ENCODE data around the gene PRR14L.
"Not testable (repeated sequence)": the region's sequence is repeated elsewhere in the genome, so short reads cannot be mapped to it uniquely, and the experiment has no call there.

The PRR14L gene

GRCh38 chr22:31749636-31750364, at the start of gene PRR14L:
Gene PRR14L (minus strand): TSS chr22:31750132. CDS start chr22:31738860, 11,272 bp downstream.
- DNase-seq (ENCODE audit: low spot score) = peak; percentile 94

GRCh38 chr22:31799358-31799757, 49.4 kb upstream of the PRR14L start:
- not testable (repeated sequence) for DNase-seq (ENCODE audit: low spot score)

- no peak for DNase-seq (ENCODE audit: low spot score)
These were observed 40.3 kb upstream of the PRR14L start for GRCh38 chr22:31790240-31790639.

- no peak for DNase-seq (ENCODE audit: low spot score)
These were observed 39.9 kb upstream of the PRR14L start for GRCh38 chr22:31789803-31790202.

GRCh38 chr22:31776231-31776630, 26.3 kb upstream of the PRR14L start:
- DNase-seq (ENCODE audit: low spot score) = no peak

GRCh38 chr22:31773416-31773815, 23.5 kb upstream of the PRR14L start:
- no peak for DNase-seq (ENCODE audit: low spot score)

- no peak for DNase-seq (ENCODE audit: low spot score)
These were observed 18.6 kb upstream of the PRR14L start for GRCh38 chr22:31768422-31769059.

- DNase-seq (ENCODE audit: low spot score) = no peak
These were observed 14.9 kb upstream of the PRR14L start for GRCh38 chr22:31764785-31765184.

GRCh38 chr22:31758860-31759259, 8.9 kb upstream of the PRR14L start:
- not testable (repeated sequence) for DNase-seq (ENCODE audit: low spot score)

- no peak for DNase-seq (ENCODE audit: low spot score)
These were observed 7.3 kb upstream of the PRR14L start for GRCh38 chr22:31757265-31757664.

GRCh38 chr22:31754813-31755212, 4.9 kb upstream of the PRR14L start:
- no peak for DNase-seq (ENCODE audit: low spot score)

- DNase-seq (ENCODE audit: low spot score) = peak; percentile 92
These were observed 3.9 kb upstream of the PRR14L start, which contains the start of gene DEPDC5 for GRCh38 chr22:31753634-31754501. Gene DEPDC5 (plus strand): TSS chr22:31754019. CDS start chr22:31754922, 903 bp downstream.

GRCh38 chr22:31753005-31753633, 3.2 kb upstream of the PRR14L start:
- DNase-seq (ENCODE audit: low spot score) = peak; percentile 58

GRCh38 chr22:31752096-31752847, 2.3 kb upstream of the PRR14L start:
- no peak for DNase-seq (ENCODE audit: low spot score)

GRCh38 chr22:31750365-31751284, 693 bp upstream of the PRR14L start:
- no peak for DNase-seq (ENCODE audit: low spot score)

- DNase-seq (ENCODE audit: low spot score) = no peak
These were observed 1.4 kb downstream of the PRR14L start for GRCh38 chr22:31748490-31748889.

- no peak for DNase-seq (ENCODE audit: low spot score)
These were observed 2.5 kb downstream of the PRR14L start for GRCh38 chr22:31747441-31747840.

GRCh38 chr22:31743871-31744270, 6.1 kb downstream of the PRR14L start:
- DNase-seq (ENCODE audit: low spot score) = no peak

- DNase-seq (ENCODE audit: low spot score) = no peak
These were observed 7.2 kb downstream of the PRR14L start for GRCh38 chr22:31742682-31743081.

GRCh38 chr22:31742115-31742514, 7.8 kb downstream of the PRR14L start:
- DNase-seq (ENCODE audit: low spot score) = no peak
